ENCODE data around the gene ADCY4. TPM values are rescaled to one million over a fixed set of nuclear protein-coding genes. Genes with fewer than 3 reads are reported as not detected.

Gene ADCY4
- total and polyA plus RNA-seq, 2 donors (not counting 3 experiments of a cell fraction or from before 2014, with no cell fraction given) = 81.6 to 84.0 TPM

- POLR2A ChIA-PET = interaction anchor here (0.6 kb wide), 1 partner anchor 35 kb away, joined by 8 read pairs; no protein-coding TSS in a partner anchor
- H3K79me2 ChIP-seq (ENCODE audit: control insufficient read depth, insufficient read depth, low read length) = no peaks in the 10 kb centered on the region
Observed at GRCh38 chr14:24278424-24278823, 56.4 kb downstream of the ADCY4 start.

More at GRCh38 chr14:24278424-24278823, 56.4 kb downstream of the ADCY4 start:
- Histone ChIP-seq H4K20me1 (replicated peaks; ENCODE audit: control insufficient read depth, extremely low read depth, insufficient read depth, low read length) (no peaks in the 10 kb centered on the region), H3K36me3 (ENCODE audit: control insufficient read depth in 2 of 2, extremely low read depth in 1 of 2, insufficient read depth in 2 of 2, low read length in 2 of 2) (no peaks in the 10 kb centered on the region), H3K27me3 (ENCODE audit: control insufficient read depth in 2 of 2, insufficient read depth in 2 of 2, low read length in 2 of 2) (no peaks in the 10 kb centered on the region), H3K4me2 (ENCODE audit: insufficient read depth, low read length) (no peak overlapping the region), H3K4me1 (ENCODE audit: control insufficient read depth, extremely low read depth, insufficient read depth, low read length) (no peaks in the 10 kb centered on the region), H3K9me1 (replicated peaks; ENCODE audit: control insufficient read depth, extremely low read depth, insufficient read depth, low read length) (no peaks in the 10 kb centered on the region), H3K9ac (replicated peaks; ENCODE audit: extremely low read depth, insufficient read depth, low read length) (no peak overlapping the region), H3K9me3 (replicated peaks; ENCODE audit: control insufficient read depth, insufficient read depth, low read length) (no peaks in the 10 kb centered on the region), H3K27ac (ENCODE audit: insufficient read depth, low read depth, low read length) (no peak overlapping the region), H3K4me3 (replicated peaks in 1 of 3; ENCODE audit: insufficient read depth in 1 of 3, low read depth in 1 of 3, low read length in 3 of 3) (no peak overlapping the region), H2AFZ (ENCODE audit: low read depth, low read length) (no peak overlapping the region)
- no peak for FAIRE-seq
- intact Hi-C loops (cut with micrococcal nuclease) = no loop called here
- BruUV-seq (replicated peaks) = no TSS peak
- dilution Hi-C loops (cut with MboI; ENCODE audit: extremely low pct_ligation_motif_present, low sequenced_read_pairs) = no loop called here
- TF ChIP-seq EZH2 (IDR thresholded peaks at IDR 0.05; ENCODE audit: borderline replicate concordance, low read depth, low read length, severe bottlenecking) (no peak), JUN (IDR thresholded peaks at IDR 0.05; ENCODE audit: borderline replicate concordance, insufficient read depth, insufficient read length, low read depth) (no peak), FOS (IDR thresholded peaks at IDR 0.05; ENCODE audit: borderline replicate concordance, insufficient read depth, low read length) (no peak), POLR2AphosphoS5 (IDR thresholded peaks at IDR 0.05; ENCODE audit: insufficient read depth, low read depth, low read length) (no peak), MAX (IDR thresholded peaks at IDR 0.05; ENCODE audit: insufficient read depth, insufficient read length) (no peak), MYC (IDR thresholded peaks at IDR 0.05; ENCODE audit: low read depth, low read length) (no peak), POLR2A (IDR thresholded peaks at IDR 0.05; ENCODE audit: low read depth, low read length) (no peak), GATA2 (IDR thresholded peaks at IDR 0.05; ENCODE audit: insufficient read depth, insufficient read length, low read depth, low read length) (no peak), CTCF (IDR thresholded peaks at IDR 0.05; ENCODE audit: extremely low read depth in 1 of 2, insufficient read depth in 1 of 2, low read depth in 1 of 2, low read length in 2 of 2) (no peak)
- DNase-seq (ENCODE audit: low read depth, low spot score) = no peak
- CTCF ChIA-PET = interaction anchor here (0.9 to 2.2 kb wide), 2 partner anchors 18 to 21 kb away, joined by 3 to 6 read pairs; partner anchors contain the start of genes DHRS1 and NOP9
